Endodermal cell (in vitro differentiated cells): Measurements from ENCODE around the gene CREBL2. TPM values are rescaled to one million over a fixed set of nuclear protein-coding genes. Genes with fewer than 3 reads are reported as not detected.

Experiments
- DNase-seq: peaks from one replicate; pipeline ENCODE4 v3.0.0-alpha.2; 2017
- H3K27ac ChIP-seq: 2 replicates; pipeline ENCODE4 v1.5.1; 2013; ENCODE audit warnings: mild to moderate bottlenecking, low read depth, low read length, moderate library complexity
- H3K27me3 ChIP-seq: 2 replicates; pipeline ENCODE4 v1.6.1; 2013; ENCODE audit warnings: mild to moderate bottlenecking, low read length, moderate library complexity; ENCODE audit not compliant: insufficient read depth, control insufficient read depth, poor library complexity, severe bottlenecking
- H3K36me3 ChIP-seq: 2 replicates; pipeline ENCODE4 v1.7.0; 2013; ENCODE audit warnings: mild to moderate bottlenecking, low read length, moderate library complexity; ENCODE audit not compliant: control insufficient read depth, insufficient read depth
- H3K4me1 ChIP-seq: one replicate; pipeline ENCODE4 v1.7.0; 2013; ENCODE audit warnings: low read length; ENCODE audit not compliant: control insufficient read depth, insufficient read depth
- H3K4me3 ChIP-seq: 2 replicates; pipeline ENCODE4 v1.5.1; 2013; ENCODE audit warnings: mild to moderate bottlenecking, low read length, moderate library complexity
- H3K9ac ChIP-seq: 2 replicates; pipeline ENCODE4 v1.6.1; 2013; ENCODE audit warnings: mild to moderate bottlenecking, low read length, moderate library complexity; ENCODE audit not compliant: poor library complexity, severe bottlenecking; ENCODE audit errors: extremely low read depth
- H3K9me3 ChIP-seq: 2 replicates; pipeline ENCODE4 v1.6.1; 2013; ENCODE audit warnings: mild to moderate bottlenecking, low read length, moderate library complexity; ENCODE audit not compliant: control insufficient read depth
- H3K27ac Mint-ChIP-seq: 2 replicates; pipeline ENCODE4 v1.8.0; 2020; ENCODE audit warnings: mixed read lengths
- H3K27me3 Mint-ChIP-seq: 2 replicates; pipeline ENCODE4 v1.8.0; 2021; ENCODE audit warnings: mild to moderate bottlenecking, mixed read lengths; ENCODE audit not compliant: insufficient read depth
- H3K36me3 Mint-ChIP-seq: 2 replicates; pipeline ENCODE4 v1.8.0; 2020; ENCODE audit warnings: low read depth, mixed read lengths
- H3K4me1 Mint-ChIP-seq: 2 replicates; pipeline ENCODE4 v1.8.0; 2020; ENCODE audit warnings: mixed read lengths
- H3K4me3 Mint-ChIP-seq: 2 replicates; pipeline ENCODE4 v1.8.0; 2020; ENCODE audit warnings: mild to moderate bottlenecking, moderate library complexity, mixed read lengths
- H3K9me3 Mint-ChIP-seq: 2 replicates; pipeline ENCODE4 v1.8.0; 2020; ENCODE audit warnings: mild to moderate bottlenecking, mixed read lengths
- WGBS, 2 experiments: methylation state at CpG; one replicate each; pipeline versions ENCODE4 v1.1.5 to v1.1.7; 2013; ENCODE audit warnings: missing lambda C conversion rate in 2 of 2, mixed read lengths in 1 of 2; ENCODE audit not compliant: insufficient coverage in 1 of 2, insufficient read length in 1 of 2; 5-methylcytosine and 5-hydroxymethylcytosine counted together
- total RNA-seq, 2 donors: library from RNA; stranded (reverse); fragmentation: NEBNext Ultra II Directional in 1 of 2; extraction: Animal tissue kit (Norgen Biotek cat#: 25700) in 1 of 2; gene quantifications; 2 replicates in 1 of 2; 3 replicates in 1 of 2; pipeline ENCODE4 v1.2.1, GENCODE V29; 2021
- TF ChIP-seq, protein P1 (sequence below): fragments of 200-600 bp; sonication (generic); conservative IDR thresholded peaks from 2 replicates; pipeline ENCODE4 v1.5.0; 2021; ENCODE audit warnings: antibody characterized with exemption, mild to moderate bottlenecking

The CREBL2 gene
- total RNA-seq, 2 donors from 2014 or later = 27.2 to 46.9 TPM

DNA sequence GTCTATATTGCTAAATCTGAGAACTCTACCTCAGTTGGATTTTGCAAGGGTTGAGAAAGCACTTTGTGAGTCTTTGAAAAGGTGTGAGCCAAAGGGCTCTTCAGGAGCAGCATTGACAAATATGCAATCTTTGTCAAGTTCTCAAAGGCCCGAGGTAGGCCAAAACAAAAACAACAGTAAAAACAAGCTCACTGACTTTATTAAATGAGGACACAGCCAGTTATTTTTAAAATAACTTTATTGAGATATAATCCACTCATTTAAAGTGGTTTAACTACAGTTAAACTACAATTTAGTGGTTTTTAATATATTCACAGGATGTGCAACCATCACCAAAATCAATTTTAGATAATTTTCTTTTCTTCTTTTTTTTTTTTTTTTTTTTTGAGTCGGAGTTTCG is 2.0 kb upstream of the CREBL2 start:
- peaks cover 11% of the 10 kb centered on the region for H3K36me3 Mint-ChIP-seq
- H3K4me1 ChIP-seq = no peaks in the 10 kb centered on the region
- H3K36me3 ChIP-seq = no peaks in the 10 kb centered on the region
- DNase-seq = no peak
- no peaks in the 10 kb centered on the region for H3K27me3 Mint-ChIP-seq
- no peak overlapping the region for H3K4me3 Mint-ChIP-seq
- no peaks in the 10 kb centered on the region for H3K27me3 ChIP-seq
- H3K9me3 Mint-ChIP-seq = peaks cover 3% of the 10 kb centered on the region
- H3K27ac Mint-ChIP-seq = no peak overlapping the region
- no peaks in the 10 kb centered on the region for H3K9me3 ChIP-seq
- H3K4me3 ChIP-seq = no peak overlapping the region
- H3K4me1 Mint-ChIP-seq = peaks cover 21% of the 10 kb centered on the region
- H3K27ac ChIP-seq = no peak overlapping the region
- TF ChIP-seq, protein P1, sequence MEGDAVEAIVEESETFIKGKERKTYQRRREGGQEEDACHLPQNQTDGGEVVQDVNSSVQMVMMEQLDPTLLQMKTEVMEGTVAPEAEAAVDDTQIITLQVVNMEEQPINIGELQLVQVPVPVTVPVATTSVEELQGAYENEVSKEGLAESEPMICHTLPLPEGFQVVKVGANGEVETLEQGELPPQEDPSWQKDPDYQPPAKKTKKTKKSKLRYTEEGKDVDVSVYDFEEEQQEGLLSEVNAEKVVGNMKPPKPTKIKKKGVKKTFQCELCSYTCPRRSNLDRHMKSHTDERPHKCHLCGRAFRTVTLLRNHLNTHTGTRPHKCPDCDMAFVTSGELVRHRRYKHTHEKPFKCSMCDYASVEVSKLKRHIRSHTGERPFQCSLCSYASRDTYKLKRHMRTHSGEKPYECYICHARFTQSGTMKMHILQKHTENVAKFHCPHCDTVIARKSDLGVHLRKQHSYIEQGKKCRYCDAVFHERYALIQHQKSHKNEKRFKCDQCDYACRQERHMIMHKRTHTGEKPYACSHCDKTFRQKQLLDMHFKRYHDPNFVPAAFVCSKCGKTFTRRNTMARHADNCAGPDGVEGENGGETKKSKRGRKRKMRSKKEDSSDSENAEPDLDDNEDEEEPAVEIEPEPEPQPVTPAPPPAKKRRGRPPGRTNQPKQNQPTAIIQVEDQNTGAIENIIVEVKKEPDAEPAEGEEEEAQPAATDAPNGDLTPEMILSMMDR = no peak
- WGBS, 2 experiments = 92% methylated on average over 3 of the region's 3 CpGs; no CpG with 5 or more reads in 1 of the 2 experiments
- H3K9ac ChIP-seq = no peak overlapping the region

DNA sequence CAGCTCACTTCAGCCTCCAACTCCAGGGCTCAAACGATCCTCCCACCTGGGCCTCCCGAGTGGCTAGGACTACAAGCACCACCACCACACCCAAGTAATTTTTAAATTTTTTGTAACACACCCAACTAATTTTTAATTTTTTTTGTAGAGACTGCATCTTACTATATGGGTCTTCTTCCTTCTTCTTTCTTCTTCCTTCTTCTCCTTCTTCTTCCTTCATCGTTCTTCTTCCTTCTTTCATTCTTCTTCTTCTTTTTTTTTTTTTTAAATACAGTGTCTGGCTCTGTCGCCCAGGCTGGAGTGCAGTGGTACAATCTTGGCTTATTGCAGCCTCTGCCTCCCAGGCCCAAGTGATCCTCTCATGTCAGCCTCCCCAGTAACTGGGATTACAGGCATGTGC is 965 bp upstream of the CREBL2 start:
- no peaks in the 10 kb centered on the region for H3K27me3 ChIP-seq
- TF ChIP-seq, protein P1 = no peak
- H3K27me3 Mint-ChIP-seq = no peaks in the 10 kb centered on the region
- no peak overlapping the region for H3K9ac ChIP-seq
- H3K9me3 ChIP-seq = no peaks in the 10 kb centered on the region
- WGBS, 2 experiments = 90 to 97% methylated on average over 3 to 4 of the region's 4 CpGs
- DNase-seq = no peak
- no peak overlapping the region for H3K27ac ChIP-seq
- peak overlapping the region; percentile 83 for H3K4me3 Mint-ChIP-seq
- H3K4me1 Mint-ChIP-seq = peaks cover 21% of the 10 kb centered on the region
- no peaks in the 10 kb centered on the region for H3K36me3 ChIP-seq
- no peaks in the 10 kb centered on the region for H3K4me1 ChIP-seq
- peak overlapping the region; percentile 86 for H3K27ac Mint-ChIP-seq
- peaks cover 12% of the 10 kb centered on the region for H3K36me3 Mint-ChIP-seq
- H3K9me3 Mint-ChIP-seq = peaks cover 3% of the 10 kb centered on the region
- peak overlapping the region; percentile 89 for H3K4me3 ChIP-seq

DNA sequence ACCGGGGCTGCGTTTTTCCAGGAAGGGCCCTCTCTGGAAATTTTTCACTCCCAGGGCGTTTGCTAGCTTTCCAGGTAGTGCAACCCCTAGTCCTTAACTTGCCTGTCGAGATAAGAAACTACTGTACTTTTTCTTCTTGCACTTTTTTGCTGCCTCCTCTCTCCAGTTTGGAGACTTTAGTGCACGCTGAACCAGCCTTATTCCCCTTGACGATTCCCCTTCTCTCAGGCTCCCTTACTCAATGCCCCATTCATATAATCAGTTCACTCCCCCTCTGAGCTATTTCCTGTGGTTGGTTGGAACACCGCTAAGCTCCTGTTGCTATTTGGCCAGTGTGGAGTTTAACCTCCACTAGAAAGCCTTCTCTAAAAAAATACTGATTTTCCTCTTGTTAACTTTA is 682 bp downstream of the CREBL2 start:
- Histone ChIP-seq H3K9me3 (no peaks in the 10 kb centered on the region), H3K27ac (peak overlapping the region; percentile 87), H3K4me3 (peak overlapping the region; percentile 89), H3K4me1 (no peaks in the 10 kb centered on the region), H3K27me3 (no peaks in the 10 kb centered on the region), H3K36me3 (no peaks in the 10 kb centered on the region), H3K9ac (peak overlapping the region; percentile 70)
- WGBS, 2 experiments = 4 to 6% methylated on average over 7 of the region's 7 CpGs
- H3K4me1 Mint-ChIP-seq = peaks cover 23% of the 10 kb centered on the region
- peaks cover 7% of the 10 kb centered on the region for H3K9me3 Mint-ChIP-seq
- H3K27ac Mint-ChIP-seq = peak overlapping the region; percentile 86
- TF ChIP-seq, protein P1 = no peak
- H3K4me3 Mint-ChIP-seq = peak overlapping the region; percentile 83
- no peak for DNase-seq
- H3K36me3 Mint-ChIP-seq = peaks cover 17% of the 10 kb centered on the region
- no peaks in the 10 kb centered on the region for H3K27me3 Mint-ChIP-seq
